GM10248 (cell line): Measurements from ENCODE around the gene TMEM106C.

Experiments used
- CTCF ChIA-PET: fragments of 300-600 bp; sonication (Branson Sonifier 250); formaldehyde crosslinking; extraction: SDS; loops from one replicate; lab custom pipeline; 2021; ENCODE audit warnings: antibody characterized with exemption; lab: Yijun Ruan, JAX
- POLR2A ChIA-PET: fragments of 350-650 bp; sonication (Branson Sonifier 250); formaldehyde crosslinking; extraction: SDS; loops from one replicate; lab custom pipeline; 2020; ENCODE audit warnings: antibody characterized with exemption; lab: Yijun Ruan, JAX
- DNase-seq: peaks from one replicate; pipeline ENCODE4 v3.0.0; 2012; ENCODE audit errors: extremely low spot score
- TF ChIP-seq, protein P1 (sequence below): IDR thresholded peaks from 2 replicates; pipeline ENCODE4 v1.5.1; 2012; ENCODE audit warnings: mild to moderate bottlenecking, low read depth; ENCODE audit errors: extremely low read depth, missing control alignments, control extremely low read depth

Gene TMEM106C

DNA sequence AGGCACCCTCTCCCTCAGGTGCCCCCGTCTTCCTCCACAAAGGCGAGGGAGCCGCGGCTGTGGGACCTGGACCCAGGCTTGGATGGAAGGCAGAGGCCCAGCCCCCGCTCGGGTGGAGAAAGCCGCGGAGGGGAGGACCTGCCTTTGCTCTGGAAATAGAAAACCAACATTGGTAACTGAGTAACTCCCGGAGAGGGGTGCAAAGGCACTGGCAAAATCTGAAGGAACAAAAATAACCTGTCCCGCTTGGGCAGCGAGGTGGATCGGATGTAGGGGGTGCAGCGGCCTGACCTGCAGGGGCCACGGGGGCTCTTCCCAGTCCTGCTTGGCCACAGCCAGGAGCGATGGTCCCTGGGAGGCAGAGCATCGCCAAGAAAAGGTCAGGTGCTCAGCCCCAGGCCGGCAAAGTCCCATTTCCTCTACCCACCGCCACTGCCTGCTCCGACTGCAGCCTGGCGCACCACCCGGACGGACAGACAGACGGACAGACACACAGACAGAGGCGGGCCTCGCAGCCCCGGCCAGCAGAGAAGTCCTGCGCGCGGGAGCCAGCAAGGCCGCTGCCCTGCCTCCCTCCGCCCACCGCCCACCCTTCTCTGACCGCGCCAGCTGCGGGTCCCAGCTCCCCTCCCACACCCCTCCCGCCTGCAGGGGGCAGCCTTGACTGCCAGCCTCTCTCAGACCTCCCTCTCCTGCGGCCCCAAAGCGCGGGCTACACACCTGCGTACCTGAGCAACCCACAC is 21.4 kb upstream of the TMEM106C start:
- DNase-seq, result peak; percentile 53
- TF ChIP-seq, protein P1, sequence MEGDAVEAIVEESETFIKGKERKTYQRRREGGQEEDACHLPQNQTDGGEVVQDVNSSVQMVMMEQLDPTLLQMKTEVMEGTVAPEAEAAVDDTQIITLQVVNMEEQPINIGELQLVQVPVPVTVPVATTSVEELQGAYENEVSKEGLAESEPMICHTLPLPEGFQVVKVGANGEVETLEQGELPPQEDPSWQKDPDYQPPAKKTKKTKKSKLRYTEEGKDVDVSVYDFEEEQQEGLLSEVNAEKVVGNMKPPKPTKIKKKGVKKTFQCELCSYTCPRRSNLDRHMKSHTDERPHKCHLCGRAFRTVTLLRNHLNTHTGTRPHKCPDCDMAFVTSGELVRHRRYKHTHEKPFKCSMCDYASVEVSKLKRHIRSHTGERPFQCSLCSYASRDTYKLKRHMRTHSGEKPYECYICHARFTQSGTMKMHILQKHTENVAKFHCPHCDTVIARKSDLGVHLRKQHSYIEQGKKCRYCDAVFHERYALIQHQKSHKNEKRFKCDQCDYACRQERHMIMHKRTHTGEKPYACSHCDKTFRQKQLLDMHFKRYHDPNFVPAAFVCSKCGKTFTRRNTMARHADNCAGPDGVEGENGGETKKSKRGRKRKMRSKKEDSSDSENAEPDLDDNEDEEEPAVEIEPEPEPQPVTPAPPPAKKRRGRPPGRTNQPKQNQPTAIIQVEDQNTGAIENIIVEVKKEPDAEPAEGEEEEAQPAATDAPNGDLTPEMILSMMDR, result peak; percentile 16
- ChIA-PET POLR2A (interaction anchor here (0.6 kb wide), 1 partner anchor 73 kb away, joined by 3 read pairs; no protein-coding TSS in a partner anchor), CTCF (interaction anchor here (0.6 to 1.2 kb wide), 3 partner anchors 13 to 241 kb away, joined by 3 to 4 read pairs (median 3); partner anchors contain the start of gene CCDC184)

DNA sequence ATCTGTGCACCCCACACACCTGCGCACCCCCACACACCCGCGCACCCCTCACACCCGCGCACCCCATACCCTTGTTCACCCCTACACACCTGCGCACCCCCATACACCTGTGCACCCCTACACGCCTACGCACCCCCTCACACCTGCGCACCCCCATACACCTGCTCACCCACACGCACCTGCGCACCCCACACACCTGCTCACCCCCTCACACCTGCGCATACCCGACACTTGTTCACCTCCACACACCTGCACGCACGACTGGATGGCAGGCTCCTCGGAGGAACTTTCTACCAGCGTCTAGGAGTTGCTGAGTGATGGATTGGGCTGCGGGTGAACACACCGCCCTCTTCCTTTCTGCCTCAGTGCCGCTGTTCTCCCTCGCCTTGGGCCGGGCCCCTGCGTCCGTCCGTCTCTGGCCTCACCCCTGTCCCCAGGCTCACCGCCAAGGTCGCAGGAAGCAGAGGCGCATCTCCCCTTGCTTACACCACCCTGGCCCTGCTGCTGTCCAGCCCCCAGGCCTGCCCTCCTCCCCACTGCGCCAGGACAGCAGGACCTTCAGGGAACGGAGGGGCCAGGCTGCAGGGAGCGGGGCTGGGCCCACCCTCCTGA is 20.7 kb upstream of the TMEM106C start:
- POLR2A ChIA-PET, result interaction anchor here (0.6 kb wide), 1 partner anchor 74 kb away, joined by 3 read pairs; no protein-coding TSS in a partner anchor
- TF ChIP-seq, protein P1, result no peak
- no peak for DNase-seq
- CTCF ChIA-PET, result interaction anchor here (0.6 to 1.2 kb wide), 2 partner anchors 14 to 28 kb away, joined by 3 read pairs; no protein-coding TSS in a partner anchor

DNA sequence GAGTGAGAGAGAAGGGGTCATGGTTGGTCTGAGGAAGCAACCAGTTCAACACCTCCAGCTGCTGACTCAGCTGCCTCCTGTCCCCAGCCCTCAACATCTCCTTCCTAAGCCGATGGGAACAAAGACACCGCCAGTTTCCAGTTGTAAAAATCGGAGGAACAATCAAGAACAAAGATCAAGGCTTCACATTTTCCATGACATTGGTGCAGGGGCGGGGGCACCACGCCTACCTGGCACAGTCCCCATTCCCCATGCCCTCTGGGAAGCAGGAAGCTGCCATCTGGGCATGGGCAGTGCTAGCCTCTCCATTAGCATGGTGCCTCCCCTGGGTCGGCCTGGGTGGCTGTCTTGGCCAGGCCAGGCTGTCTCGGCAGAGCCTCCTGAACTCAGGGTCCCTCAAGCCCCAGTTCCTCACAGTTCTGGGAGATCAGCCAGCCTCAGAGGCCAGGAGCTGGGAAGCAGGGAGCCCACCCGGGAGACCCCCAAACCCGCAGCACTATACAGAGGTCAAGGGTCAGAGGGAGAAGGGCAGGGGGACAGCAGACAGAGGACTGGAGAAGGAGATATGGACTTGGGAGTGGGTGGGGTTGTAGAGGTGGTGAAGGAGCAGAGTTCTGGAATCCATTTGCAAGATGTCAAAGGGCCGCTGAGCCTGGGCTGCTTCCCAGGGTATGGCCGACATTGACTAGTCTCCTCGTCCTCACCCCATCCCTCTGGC is 19.6 kb upstream of the TMEM106C start:
- POLR2A ChIA-PET, result no interaction called here
- no peak for DNase-seq
- CTCF ChIA-PET, result no interaction called here
- TF ChIP-seq, protein P1, result no peak

DNA sequence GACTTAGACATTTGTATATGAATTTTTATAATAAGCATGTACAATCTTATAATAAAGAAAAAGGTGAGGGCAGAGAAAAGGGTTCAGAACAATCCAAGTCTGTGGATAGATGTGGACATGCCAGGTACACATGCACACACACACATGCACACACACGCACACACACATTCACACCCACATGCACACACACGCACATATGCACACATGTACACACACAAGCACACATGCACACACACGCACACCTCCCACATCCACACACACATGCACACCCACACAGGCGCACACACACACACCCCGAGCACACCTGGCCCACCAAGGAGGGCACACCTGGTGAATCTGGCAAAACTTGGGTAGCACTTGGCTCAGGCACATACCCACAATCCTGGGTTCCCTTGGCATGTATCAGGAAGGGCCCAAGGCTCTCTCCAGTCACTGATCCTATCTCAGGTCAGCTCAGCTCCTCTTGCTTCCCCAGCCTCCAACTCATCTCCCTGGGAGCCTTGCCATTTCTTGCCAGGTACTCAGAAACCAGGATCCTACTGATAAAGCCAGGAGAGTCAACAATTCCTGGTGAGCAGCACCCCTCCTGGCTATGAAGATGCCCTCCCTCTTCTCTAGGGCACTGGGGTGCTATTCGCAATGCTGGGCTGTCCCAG is 18.6 kb upstream of the TMEM106C start:
- ChIA-PET CTCF (interaction anchor here (1.5 kb wide), 1 partner anchor 52 kb away, joined by 3 read pairs; no protein-coding TSS in a partner anchor), POLR2A (no interaction called here)
- TF ChIP-seq, protein P1, result no peak
- DNase-seq, result no peak

DNA sequence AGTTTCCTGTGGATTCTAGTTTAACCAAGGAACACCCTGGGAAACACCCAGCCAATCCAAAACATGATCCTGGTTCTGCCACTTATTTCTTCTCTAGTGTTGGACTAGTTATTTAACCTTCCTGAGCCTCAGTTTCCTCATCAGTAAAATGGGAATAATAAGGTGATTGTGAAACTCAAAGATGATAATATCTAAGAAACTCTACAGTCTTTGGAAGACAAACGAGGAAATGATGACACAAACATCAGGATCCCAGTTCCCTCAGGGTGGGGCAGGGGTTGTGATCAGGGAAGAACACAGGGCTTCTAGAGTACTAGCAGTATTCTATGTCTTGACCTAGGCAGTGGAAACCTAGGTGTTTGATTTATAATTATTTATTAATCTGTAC is 18.1 kb upstream of the TMEM106C start:
- TF ChIP-seq, protein P1, result no peak
- ChIA-PET POLR2A (no interaction called here), CTCF (interaction anchor here (1.5 to 2.1 kb wide), 2 partner anchors 18 to 52 kb away, joined by 3 to 13 read pairs; partner anchors contain the start of gene TMEM106C)
- no peak for DNase-seq
